Measurements from ENCODE around the gene LHFPL2.

LHFPL2 gene

GRCh38 chr5:78593465-78593864, 55.1 kb downstream of the LHFPL2 start:
- no peak for DNase-seq

DNA sequence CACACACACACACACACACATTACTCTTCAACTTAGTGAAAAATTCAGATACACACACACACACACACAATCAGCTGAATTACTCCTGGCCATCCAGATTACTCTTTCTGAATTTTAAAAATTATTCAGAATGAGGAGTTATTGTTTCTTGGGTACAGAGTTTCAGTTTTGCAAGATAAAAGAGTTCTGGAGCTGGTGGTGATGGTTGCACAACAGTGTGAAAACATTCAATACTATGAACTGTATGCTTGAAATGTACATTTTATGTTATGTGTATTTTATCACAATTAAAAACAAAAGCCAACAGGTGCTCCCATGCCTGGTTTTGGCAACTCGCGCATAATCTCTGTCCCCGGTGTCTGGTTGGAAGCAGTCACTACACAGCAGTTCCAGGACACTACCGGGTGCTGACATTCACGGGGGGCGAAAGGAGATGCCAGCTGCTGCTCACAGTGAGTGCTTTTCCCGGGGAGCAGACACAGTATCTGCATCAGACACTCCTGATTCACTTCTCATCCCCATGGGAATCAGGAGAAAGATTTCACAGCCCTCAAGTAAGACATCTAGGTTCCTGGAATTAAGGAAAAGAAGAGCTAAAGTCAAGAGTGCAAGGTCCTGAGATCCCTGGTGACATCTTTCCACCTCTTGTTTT, 55.7 kb downstream of the LHFPL2 start:
- DNase-seq, result no peak

- no peak for DNase-seq
These were observed 56.4 kb downstream of the LHFPL2 start for GRCh38 chr5:78591972-78592700.

DNA sequence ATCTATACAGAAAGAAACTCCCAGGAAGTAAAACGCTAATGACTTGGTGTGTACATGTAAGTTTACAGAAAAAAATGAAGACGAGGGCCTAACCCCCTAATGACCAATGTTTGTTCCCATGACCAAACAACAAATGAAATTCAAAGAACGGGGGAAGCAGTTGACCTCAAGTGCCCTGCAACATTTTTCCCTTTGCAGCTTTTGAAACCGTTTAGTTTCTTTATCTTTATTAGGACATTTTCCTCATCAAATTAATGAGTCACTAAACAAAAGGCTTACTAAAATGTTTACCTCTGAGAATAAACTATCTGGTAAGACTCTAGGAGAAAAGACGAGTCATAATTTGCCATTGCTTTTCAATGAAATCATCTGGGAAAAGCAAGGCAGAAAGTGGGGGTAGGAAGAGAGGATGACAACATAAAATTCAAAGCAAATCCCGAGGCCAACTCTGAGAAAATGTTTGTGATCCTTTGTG, 57.4 kb downstream of the LHFPL2 start:
- DNase-seq, result no peak

- no peak for DNase-seq
These were observed 58.6 kb downstream of the LHFPL2 start for GRCh38 chr5:78589923-78590322.

DNA sequence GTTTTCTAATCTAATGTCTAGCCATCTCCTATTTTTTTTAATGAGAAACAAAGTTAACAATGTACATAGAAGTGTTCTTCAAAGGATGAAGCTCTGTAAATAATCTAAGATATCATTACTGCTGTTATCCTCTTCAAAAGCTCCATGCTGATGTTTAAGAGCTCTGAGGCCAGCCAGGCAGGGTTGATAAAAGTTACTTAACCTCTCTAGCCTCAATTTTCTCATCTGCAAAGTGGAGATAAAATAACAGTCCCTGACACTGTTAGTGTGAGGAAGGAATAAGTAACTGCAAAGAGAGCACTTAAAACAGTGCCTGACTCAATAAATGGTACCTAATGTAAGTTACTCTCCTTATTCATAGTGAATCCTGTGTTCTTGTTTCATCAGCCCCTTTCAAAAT, 60.1 kb downstream of the LHFPL2 start:
- no peak for DNase-seq

DNA sequence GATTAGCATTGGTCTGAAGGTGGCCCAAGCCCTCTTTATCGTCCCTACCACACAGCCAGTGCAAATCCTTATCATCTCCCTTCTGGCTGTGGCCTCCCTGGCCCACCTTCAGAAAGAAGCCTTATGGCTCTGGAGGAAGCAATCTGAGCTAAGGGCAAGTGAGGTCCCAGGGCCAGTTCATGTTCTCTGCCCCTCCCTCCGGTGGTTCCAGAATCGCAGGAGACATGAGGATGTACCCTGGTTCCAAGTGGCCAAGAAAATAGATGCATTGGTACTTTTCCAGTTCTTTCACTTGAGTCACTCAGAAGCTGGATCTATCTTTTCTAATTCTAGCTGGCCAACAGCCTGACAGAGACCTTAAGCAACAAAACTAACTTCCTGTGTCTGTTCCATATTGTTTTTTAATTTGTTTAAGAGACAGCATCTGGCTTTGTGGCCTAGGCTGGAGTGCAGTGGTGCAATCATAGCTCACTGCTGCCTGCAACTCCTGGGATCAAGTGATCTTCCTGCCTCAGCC, 60.7 kb downstream of the LHFPL2 start:
- no peak for DNase-seq

DNA sequence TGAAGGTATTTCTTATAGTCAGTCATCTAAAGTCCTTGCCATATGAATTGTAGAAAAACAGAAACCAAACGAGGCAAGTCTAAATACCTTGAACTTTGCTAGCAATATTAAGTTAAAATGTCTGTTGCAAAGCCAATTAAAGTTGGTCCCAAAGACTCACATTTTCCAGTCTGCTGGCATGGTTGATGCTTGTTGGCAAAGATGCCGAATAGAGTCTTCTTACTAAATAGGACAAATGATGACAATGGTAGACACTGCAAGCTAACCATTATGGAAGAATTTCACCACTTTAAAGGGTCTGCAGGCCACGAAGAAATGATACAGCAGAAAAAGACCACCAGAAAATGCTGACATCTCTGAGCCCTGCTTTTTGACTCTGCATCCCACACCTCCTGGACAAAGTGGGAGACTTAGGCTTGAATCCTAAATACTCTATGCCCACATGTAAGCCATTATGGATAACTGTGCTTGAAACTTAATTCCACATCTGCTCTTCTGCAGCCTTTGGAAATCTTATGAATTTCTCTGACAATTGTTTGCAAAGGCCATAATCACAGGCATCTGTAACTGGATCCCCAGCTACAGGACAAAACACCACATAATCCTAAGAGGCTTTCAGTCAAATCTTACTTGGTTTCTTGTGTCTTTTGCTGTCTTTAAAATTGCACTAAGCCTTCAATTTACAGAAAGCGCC, 61.3 kb downstream of the LHFPL2 start:
- DNase-seq, result no peak

DNA sequence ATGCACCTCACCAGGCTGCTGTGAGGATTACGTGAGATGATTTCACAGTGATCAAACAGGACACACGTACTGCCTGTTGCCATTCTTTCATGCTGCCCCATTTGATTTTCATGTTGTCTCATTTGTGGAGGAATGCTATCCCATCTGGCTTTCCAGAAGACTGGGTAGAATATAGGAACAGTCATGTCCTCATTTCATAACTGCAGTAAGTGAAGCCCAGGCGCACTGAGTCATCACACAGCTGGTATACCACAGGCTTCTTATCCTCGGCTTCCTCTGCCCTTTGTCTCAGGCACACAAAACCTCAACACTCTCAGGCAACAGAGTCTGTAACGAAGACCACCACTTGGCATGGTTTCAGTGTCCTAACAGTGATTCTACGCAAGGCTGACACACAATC, 62.3 kb downstream of the LHFPL2 start:
- no peak for DNase-seq

DNA sequence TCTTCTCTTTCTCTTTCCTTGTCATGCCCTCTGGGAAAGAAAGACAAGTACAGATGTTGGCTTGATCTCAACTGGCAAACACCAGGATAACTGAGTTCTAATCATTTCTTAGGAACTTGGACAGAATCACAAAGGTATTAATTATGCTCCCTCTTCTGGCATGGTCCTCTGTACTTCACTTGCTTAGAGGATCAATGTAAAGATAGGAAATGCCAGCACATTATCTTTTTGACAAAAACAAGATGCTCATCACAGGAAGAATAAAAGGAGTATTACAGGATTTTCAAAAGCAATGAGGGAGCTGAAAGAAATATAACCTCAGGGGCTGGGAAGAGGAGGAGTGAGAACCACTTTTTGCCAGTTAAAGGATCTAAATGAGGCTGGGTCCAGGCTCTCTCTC, 70.6 kb downstream of the LHFPL2 start:
- DNase-seq, result no peak

- DNase-seq, result no peak
These were observed 71.3 kb downstream of the LHFPL2 start for GRCh38 chr5:78577071-78577807.

GRCh38 chr5:78576376-78576775, 72.2 kb downstream of the LHFPL2 start:
- DNase-seq, result no peak

- no peak for DNase-seq
These were observed 73.8 kb downstream of the LHFPL2 start for GRCh38 chr5:78574731-78575161.

- DNase-seq, result no peak
These were observed 74.4 kb downstream of the LHFPL2 start for GRCh38 chr5:78574131-78574673.

DNA sequence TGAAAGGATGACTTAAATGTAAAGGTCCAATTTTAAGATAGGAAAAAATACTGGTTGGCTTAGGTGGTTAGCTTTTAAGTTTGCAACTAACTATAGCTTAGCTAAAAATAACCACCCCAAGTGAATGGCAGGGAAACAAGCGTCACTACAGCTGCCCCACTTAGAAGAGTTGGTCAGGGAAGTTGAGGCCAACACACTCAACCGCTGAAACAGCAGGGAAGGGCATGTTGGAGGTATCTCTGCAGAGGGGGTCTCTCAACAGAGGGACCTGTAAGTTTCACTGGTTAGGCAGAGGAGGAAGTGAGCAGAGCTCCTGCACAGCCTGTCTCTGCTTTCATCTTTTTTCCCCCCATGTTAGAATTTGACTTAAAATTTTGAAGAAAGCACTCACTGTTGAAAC, 75.3 kb downstream of the LHFPL2 start:
- DNase-seq, result no peak

GRCh38 chr5:78570646-78571045, 77.9 kb downstream of the LHFPL2 start:
- no peak for DNase-seq

DNA sequence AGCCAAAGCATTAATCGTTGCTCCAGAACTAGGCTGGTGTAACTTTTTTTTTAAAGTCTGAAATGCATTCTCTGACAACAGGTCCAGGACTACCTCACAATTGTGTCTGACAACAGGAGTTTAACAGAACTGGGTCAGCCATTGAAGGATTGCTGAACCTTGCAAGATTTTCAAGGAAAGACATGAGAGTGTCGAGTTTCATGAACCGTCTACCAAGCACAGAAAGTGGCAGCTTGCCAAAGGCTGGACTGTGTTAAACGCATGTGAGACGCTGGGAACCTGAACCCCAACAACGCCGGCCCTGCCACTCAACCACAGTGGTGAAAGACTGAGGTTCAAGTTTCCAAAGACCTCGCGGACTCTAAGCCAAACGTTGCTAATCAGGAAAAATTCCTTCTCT, 79.1 kb downstream of the LHFPL2 start:
- no peak for DNase-seq

- DNase-seq, result no peak
These were observed 79.9 kb downstream of the LHFPL2 start for GRCh38 chr5:78568676-78569075.

DNA sequence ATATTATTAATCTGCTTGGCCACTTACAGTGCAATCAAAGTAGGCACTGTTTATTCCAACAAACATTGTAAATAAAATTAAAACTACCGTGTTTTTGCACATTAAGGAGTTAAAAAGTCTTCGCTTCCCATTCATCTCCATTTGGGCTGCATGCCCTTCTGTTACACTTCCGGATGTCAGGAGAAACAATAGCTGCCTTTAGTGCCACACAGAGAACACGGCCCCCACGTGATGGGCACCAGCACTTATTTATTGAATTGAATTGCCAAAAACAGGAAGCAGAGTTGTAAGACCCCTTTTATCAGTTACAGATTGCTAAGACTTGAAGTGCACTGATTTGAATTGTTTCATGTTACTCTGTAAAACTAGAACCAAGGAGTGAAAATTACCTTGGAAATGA, 80.4 kb downstream of the LHFPL2 start:
- no peak for DNase-seq

DNA sequence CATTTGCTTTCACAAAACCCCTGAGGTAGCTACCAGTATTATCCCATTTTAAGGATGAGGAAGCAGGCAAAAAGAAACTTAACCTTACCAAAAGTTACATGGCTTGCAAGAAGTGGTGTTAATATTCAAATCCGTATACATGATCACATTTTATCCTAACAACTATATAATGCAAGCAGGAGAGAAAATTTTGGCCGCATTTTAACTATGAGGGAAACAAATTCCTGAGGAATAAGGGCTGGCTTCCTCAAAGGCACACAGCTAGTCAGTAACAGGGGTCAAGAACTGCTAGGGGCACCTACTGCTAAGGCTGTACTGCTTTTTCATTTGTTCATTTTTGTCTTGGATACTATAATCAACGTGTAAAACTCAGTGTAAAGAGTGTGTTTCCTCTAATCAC, 81.0 kb downstream of the LHFPL2 start:
- DNase-seq, result no peak

DNA sequence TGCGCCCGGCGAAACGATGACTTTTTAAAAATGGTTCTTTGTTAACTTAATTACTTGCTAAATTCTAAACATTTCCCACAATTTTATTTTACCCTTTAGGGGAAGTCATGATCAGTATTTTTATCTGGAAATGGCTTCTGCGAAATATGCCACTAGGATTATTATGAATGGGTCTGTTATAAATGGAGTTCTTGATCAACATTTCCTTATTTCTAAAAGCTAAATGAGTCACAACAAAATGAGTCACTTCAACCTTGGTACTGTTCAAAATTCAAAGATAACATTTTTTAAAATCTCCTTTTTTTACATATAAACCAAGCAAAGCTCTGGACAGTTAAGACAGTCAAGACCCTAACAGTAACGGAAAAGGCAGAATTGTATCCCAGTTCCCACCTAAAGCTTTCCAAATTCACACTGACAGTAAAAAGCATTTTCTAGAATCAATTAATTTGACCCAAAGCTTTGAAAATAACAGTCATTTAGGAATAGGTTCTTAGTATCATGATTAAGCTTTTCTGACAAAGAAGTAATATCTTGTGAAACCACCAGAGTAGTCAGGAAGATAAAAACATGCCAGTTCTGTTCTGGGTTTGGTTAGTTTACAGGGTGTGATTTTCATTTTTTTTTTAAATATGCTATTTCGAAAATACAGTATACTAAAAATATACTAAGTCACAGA, 81.7 kb downstream of the LHFPL2 start:
- no peak for DNase-seq

- DNase-seq, result no peak
These were observed 83.2 kb downstream of the LHFPL2 start for GRCh38 chr5:78565395-78565794.
